ENCODE measurements around the gene PPP4R1. TPM values are rescaled to one million over a fixed set of nuclear protein-coding genes. Genes with fewer than 3 reads are reported as not detected.

Gene PPP4R1
- polyA plus RNA-seq, 1 of the 3 experiments (the other 2 are of a cell fraction): 53.4 TPM

DNA sequence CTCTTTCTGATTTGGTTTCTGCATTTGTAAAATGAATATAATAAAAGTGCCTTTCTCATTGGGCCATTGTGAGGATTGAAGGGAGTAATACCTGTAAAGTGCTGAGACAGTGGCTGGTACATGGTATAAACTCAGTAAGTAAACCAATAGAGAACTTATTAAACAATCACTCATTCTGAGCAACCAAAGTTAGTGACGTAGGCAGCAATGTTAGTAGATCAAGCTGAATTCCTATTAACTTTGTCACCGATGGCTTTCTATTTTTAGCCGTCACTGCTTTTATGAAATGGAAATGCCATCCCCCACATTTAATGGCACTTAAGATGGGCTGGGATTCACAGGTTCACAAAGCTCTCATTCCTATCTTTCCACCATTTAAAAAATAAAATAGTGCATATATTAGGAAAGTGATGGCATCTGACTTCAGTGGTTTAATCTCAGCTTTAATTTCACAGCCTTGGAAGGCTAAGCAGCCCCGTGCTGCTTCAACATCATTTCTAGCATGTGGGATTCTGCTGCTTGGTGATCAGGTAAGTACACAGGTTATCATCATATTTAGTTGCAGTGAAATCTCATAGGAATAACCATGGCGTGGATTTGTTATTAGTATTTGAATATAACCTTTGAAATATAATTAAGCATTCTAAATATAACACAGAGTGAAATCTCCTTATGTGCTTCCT lies 17.6 kb upstream of the PPP4R1 start (continued):
- TF ChIP-seq FOXJ3 (CRISPR knock-in tag; IDR thresholded peaks at IDR 0.05): no peak
- no peak for TF ChIP-seq PBX3 (IDR thresholded peaks at IDR 0.05)
- TF ChIP-seq MXI1 (IDR thresholded peaks at IDR 0.05; ENCODE audit: low read depth, low read length): no peak
- TF ChIP-seq, protein P1, sequence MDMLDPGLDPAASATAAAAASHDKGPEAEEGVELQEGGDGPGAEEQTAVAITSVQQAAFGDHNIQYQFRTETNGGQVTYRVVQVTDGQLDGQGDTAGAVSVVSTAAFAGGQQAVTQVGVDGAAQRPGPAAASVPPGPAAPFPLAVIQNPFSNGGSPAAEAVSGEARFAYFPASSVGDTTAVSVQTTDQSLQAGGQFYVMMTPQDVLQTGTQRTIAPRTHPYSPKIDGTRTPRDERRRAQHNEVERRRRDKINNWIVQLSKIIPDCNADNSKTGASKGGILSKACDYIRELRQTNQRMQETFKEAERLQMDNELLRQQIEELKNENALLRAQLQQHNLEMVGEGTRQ (IDR thresholded peaks at IDR 0.05; ENCODE audit: borderline replicate concordance, low read depth, low read length): no peak
- no peak for TF ChIP-seq RAD21 (IDR thresholded peaks at IDR 0.05; ENCODE audit: low read length)
- TF ChIP-seq MEF2A (IDR thresholded peaks at IDR 0.05; ENCODE audit: borderline replicate concordance, low read depth): peak; percentile 89
- peak; percentile 17; the same call in 1 of the 2 replicates for TF ChIP-seq JUND (IDR thresholded peaks at IDR 0.05)

- Histone ChIP-seq H3K9ac (no peak overlapping the region), H4K20me1 (ENCODE audit: insufficient read depth) (no peaks in the 10 kb centered on the region), H3K4me3 (ENCODE audit: low read depth in 2 of 2, low read length in 1 of 2) (no peak overlapping the region), H3K9me2 (no peaks in the 10 kb centered on the region), H3K4me1 (ENCODE audit: control insufficient read depth in 1 of 2, insufficient read depth in 2 of 2, low read depth in 1 of 2, low read length in 1 of 2) (peaks cover 0 to 5% of the 10 kb centered on the region in 2 experiments; a peak in 1 of 4 replicates), H3K4me2 (no peak overlapping the region), H3K9me3 (no peaks in the 10 kb centered on the region), H2AFZ (ENCODE audit: low read depth) (no peak overlapping the region), H3K27ac (ENCODE audit: low read depth in 2 of 2, low read length in 1 of 2) (no peak overlapping the region), H3F3A (replicated peaks; ENCODE audit: insufficient read depth) (no peaks in the 10 kb centered on the region), H3K79me2 (ENCODE audit: insufficient read depth) (no peaks in the 10 kb centered on the region), H3K27me3 (ENCODE audit: insufficient read depth) (no peaks in the 10 kb centered on the region), H3K36me3 (replicated peaks in 1 of 2; ENCODE audit: control insufficient read depth in 1 of 2, insufficient read depth in 2 of 2, low read length in 1 of 2) (no peaks in the 10 kb centered on the region)
- WGBS (ENCODE audit: low lambda C conversion rate): 94% methylated on average over 8 of the region's 8 CpGs
- ChIA-PET CTCF (no interaction called here), POLR2A (no interaction called here)
- DNase-seq: no peak
- no peak for TF ChIP-seq RAD21 (IDR thresholded peaks at IDR 0.05; ENCODE audit: low read length)
- TF ChIP-seq MAX (IDR thresholded peaks at IDR 0.05; ENCODE audit: low read depth): no peak
Observed at GRCh38 chr18:9630444-9630843, 16.1 kb upstream of the PPP4R1 start.

GRCh38 chr18:9629709-9630108 lies 15.3 kb upstream of the PPP4R1 start:
- H3K36me3 ChIP-seq (replicated peaks in 1 of 2; ENCODE audit: control insufficient read depth in 1 of 2, insufficient read depth in 2 of 2, low read length in 1 of 2): no peaks in the 10 kb centered on the region
- no peak overlapping the region for H2AFZ ChIP-seq (ENCODE audit: low read depth)
- 90% methylated on average over 4 of the region's 4 CpGs for WGBS (ENCODE audit: low lambda C conversion rate)
- H3K27me3 ChIP-seq (ENCODE audit: insufficient read depth): no peaks in the 10 kb centered on the region
- POLR2A ChIA-PET: no interaction called here
- TF ChIP-seq, protein P2, sequence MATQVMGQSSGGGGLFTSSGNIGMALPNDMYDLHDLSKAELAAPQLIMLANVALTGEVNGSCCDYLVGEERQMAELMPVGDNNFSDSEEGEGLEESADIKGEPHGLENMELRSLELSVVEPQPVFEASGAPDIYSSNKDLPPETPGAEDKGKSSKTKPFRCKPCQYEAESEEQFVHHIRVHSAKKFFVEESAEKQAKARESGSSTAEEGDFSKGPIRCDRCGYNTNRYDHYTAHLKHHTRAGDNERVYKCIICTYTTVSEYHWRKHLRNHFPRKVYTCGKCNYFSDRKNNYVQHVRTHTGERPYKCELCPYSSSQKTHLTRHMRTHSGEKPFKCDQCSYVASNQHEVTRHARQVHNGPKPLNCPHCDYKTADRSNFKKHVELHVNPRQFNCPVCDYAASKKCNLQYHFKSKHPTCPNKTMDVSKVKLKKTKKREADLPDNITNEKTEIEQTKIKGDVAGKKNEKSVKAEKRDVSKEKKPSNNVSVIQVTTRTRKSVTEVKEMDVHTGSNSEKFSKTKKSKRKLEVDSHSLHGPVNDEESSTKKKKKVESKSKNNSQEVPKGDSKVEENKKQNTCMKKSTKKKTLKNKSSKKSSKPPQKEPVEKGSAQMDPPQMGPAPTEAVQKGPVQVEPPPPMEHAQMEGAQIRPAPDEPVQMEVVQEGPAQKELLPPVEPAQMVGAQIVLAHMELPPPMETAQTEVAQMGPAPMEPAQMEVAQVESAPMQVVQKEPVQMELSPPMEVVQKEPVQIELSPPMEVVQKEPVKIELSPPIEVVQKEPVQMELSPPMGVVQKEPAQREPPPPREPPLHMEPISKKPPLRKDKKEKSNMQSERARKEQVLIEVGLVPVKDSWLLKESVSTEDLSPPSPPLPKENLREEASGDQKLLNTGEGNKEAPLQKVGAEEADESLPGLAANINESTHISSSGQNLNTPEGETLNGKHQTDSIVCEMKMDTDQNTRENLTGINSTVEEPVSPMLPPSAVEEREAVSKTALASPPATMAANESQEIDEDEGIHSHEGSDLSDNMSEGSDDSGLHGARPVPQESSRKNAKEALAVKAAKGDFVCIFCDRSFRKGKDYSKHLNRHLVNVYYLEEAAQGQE (IDR thresholded peaks at IDR 0.05; ENCODE audit: low read depth, low read length): no peak
- TF ChIP-seq RFX5 (IDR thresholded peaks at IDR 0.05; ENCODE audit: low read length) (peak; percentile 82), TCF12 (IDR thresholded peaks at IDR 0.05) (peak; percentile 43)
- no peaks in the 10 kb centered on the region for H3K9me3 ChIP-seq
- no peak overlapping the region for H3K27ac ChIP-seq (ENCODE audit: low read depth in 2 of 2, low read length in 1 of 2)
- no peak overlapping the region for H3K9ac ChIP-seq
- DNase-seq: no peak
- H4K20me1 ChIP-seq (ENCODE audit: insufficient read depth): no peaks in the 10 kb centered on the region
- no peaks in the 10 kb centered on the region for H3K9me2 ChIP-seq
- no peaks in the 10 kb centered on the region for H3F3A ChIP-seq (replicated peaks; ENCODE audit: insufficient read depth)
- H3K4me2 ChIP-seq: no peak overlapping the region
- no peaks in the 10 kb centered on the region for H3K79me2 ChIP-seq (ENCODE audit: insufficient read depth)
- H3K4me1 ChIP-seq (ENCODE audit: control insufficient read depth in 1 of 2, insufficient read depth in 2 of 2, low read depth in 1 of 2, low read length in 1 of 2): peaks cover 0 to 5% of the 10 kb centered on the region in 2 experiments; a peak in 1 of 4 replicates
- no peak overlapping the region for H3K4me3 ChIP-seq (ENCODE audit: low read depth in 2 of 2, low read length in 1 of 2)
- CTCF ChIA-PET: no interaction called here
